Stimulated activated CD4-positive, alpha-beta T cell treated with anti-CD3 and anti-CD28 coated beads, Interleukin-4, amount 100 ng/mL, for 4 hours (primary cell): Measurements from ENCODE around the gene PHLDA1.
"Not testable (repeated sequence)": the region's sequence is repeated elsewhere in the genome, so short reads cannot be mapped to it uniquely, and the experiment has no call there.

Experiments used
- DNase-seq, 2 experiments: peaks; one replicate each; pipeline ENCODE4 v3.0.0-alpha.2; 2020

The PHLDA1 gene

GRCh38 chr12:75984577-75985182 is 46.9 kb downstream of the PHLDA1 start:
- no peak for DNase-seq

- not testable (repeated sequence) for DNase-seq
Measured at GRCh38 chr12:75983851-75984250, 47.7 kb downstream of the PHLDA1 start.

DNA sequence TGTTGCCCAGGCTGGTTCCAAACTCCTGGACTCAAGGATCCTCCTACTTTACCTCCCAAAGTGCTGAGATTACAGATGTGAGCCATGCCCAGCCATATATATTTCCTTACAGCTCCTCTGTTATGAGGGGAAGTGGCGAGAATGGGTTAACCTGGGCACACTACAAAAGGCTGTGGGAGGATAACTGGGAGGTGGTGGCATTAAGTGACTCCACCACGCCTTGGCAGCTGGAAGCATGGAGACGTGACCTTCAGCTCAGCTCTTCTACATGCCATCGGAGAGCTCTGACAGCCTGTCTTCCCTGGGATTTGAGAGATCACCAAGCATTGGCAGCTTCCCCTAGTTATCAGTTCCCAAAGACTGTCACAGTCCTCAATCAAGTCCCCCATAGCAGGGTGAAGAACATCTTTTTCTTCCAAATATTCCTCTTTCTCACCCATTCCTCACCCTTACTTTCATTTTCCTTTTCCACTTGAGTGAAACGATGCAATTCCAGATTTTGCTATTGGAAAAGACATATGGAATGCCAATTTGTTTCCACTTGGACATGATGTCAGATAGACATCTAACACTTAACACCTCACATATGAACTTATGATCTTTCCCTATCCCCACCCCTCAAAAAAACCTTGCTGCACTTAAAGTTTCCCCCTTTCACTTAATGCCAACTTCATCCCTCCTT is 48.5 kb downstream of the PHLDA1 start:
- DNase-seq, result no peak

DNA sequence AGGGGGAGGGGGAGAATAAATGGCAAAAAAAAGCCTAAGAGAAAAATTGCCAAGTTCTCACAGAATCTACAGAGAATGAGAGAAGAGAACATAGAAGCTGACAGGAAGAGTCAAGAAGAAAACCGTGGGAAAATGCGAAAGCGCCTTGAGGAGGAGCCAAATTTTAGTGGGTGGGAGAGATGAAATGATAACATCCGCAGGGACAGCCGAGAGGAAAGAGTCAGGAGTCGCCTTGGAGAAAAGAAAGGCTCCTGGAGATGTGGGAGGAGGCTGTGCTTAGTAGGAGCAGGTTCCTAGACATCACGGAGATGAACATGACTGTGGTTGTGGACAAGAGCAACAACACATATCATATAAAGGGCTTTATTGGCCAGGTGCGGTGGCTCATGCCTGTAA is 49.4 kb downstream of the PHLDA1 start:
- DNase-seq, result no peak

- DNase-seq, result no peak
Measured at GRCh38 chr12:75981247-75982168, 50.1 kb downstream of the PHLDA1 start.

DNA sequence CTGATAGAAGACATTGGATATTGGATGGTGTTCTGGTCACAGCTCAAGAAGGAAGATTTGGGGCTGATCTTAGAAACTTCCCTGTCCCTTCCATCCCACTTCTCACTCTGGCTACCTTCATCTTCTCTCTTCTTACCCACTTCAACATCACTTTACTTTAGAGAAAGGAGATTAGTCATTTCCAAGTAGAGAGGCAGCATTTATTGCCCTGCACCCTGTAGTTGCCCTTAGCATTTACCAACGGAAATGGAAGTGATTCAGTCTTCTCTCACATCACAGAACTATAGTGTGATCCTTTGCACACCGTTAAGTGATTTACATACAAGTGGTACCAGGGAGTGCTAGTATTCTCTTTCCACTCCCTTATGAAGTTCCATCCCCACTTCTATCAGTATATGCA is 52.4 kb downstream of the PHLDA1 start:
- peak in 1 of 2 experiments; percentile 58 for DNase-seq

- DNase-seq, result peak in 1 of 2 experiments; percentile 31
Measured at GRCh38 chr12:75978677-75979076, 52.9 kb downstream of the PHLDA1 start.

DNA sequence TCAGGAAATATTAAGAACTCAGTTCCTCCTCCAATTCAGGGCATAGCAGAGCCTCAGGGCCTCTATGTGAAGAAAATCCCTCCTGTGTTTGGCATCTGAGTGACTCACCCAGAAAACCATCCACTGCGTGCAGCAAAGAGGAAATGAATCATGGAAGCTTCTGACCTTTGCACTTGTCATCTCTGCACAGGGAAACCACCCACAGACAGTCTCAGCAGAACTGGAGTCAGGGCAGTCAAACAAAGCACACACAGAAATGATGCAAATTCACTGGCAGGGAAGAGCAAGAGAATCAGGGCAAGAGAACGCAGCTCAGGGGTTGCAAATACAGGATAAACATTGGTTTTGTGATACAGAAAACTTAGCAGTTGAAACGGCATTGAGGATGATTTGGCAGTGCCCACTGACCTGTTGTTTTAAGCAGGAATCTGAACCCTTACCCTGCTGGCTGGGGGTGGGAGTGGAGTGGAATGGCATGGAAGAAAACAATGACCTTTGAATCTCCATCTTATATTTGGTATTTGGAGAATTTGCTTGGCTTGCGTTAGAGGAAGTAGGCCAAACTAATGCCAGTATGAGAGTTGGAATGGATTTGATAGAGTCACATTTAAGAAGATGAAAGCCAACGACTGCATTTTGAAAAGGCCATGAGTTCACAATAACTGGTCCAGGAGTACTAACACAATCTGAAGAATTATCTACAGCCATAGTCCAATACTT is 53.5 kb downstream of the PHLDA1 start:
- DNase-seq, result peak; percentile 49 to 87

- DNase-seq, result no peak
Measured at GRCh38 chr12:75977590-75977951, 54.0 kb downstream of the PHLDA1 start.

DNA sequence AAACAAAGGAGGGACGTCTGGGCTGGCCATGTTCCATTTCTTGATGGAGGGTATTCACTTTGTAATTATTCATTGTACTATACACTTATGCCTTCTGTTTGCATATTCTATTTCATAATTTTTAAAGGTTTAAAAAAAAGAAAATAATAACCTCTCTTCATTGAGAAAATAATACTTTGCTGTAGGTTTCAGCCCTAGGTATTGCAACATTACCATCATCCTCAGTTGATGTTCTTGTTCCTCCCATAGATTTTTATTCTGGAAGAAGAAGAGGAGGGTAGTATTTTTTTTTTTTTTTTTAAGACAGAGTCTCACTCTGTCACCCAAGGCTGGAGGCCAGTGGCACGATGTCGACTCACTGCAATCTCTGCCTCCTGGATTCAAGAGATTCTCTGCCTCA is 54.7 kb downstream of the PHLDA1 start:
- DNase-seq, result no peak

- DNase-seq, result no peak
Measured at GRCh38 chr12:75976113-75976512, 55.5 kb downstream of the PHLDA1 start.

DNA sequence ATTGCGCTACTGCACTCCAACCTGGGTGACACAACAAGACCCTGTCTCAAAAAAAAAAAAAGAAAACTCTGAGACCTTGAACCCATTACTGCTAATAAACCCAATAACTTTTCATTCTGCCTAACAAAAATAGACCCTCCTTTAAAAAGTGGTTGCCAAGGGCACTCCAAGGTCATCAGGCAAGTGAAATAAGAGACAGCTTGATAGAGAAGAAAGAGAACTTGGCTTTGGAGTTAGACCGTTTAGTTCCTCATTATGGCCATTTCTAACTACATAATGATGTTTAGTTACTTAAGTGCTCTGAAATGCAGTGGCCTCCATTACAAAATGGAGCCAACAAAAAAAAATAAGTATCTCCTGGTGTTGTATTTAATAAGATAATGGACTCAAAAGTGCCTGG is 55.9 kb downstream of the PHLDA1 start:
- no peak for DNase-seq
